Duodenal mucosa (tissue), 2 donors: ENCODE measurements around the gene KCNQ1.

Experiments used
- H3K27ac ChIP-seq: one replicate; pipeline ENCODE4 v1.7.0; 2013; ENCODE audit warnings: low read depth, low read length
- H3K27me3 ChIP-seq, 2 donors: one replicate each; pipeline ENCODE4 v1.7.0; 2013; ENCODE audit warnings: low read length in 2 of 2, control low read depth in 1 of 2; ENCODE audit not compliant: insufficient read depth in 2 of 2, control insufficient read depth in 1 of 2
- H3K36me3 ChIP-seq, 2 donors: one replicate each; pipeline ENCODE4 v1.7.0; 2013; ENCODE audit warnings: low read length in 2 of 2, control low read depth in 1 of 2; ENCODE audit not compliant: insufficient read depth in 2 of 2, control insufficient read depth in 1 of 2
- H3K4me1 ChIP-seq, 2 donors: one replicate each; pipeline ENCODE4 v1.7.0; 2013; ENCODE audit warnings: low read length in 2 of 2, control low read depth in 1 of 2; ENCODE audit not compliant: insufficient read depth in 2 of 2, control insufficient read depth in 1 of 2
- H3K4me3 ChIP-seq, 2 donors: one replicate each; pipeline ENCODE4 v1.7.0; 2013; ENCODE audit warnings: low read length in 2 of 2, low read depth in 1 of 2
- H3K9ac ChIP-seq, 2 donors: one replicate each; pipeline ENCODE4 v1.7.0; 2013; ENCODE audit warnings: low read length in 2 of 2, low read depth in 1 of 2
- H3K9me3 ChIP-seq, 2 donors: one replicate each; pipeline ENCODE4 v1.7.0; 2013; ENCODE audit warnings: low read length in 2 of 2, control low read depth in 1 of 2; ENCODE audit not compliant: control insufficient read depth in 1 of 2

KCNQ1 gene

GRCh38 chr11:2574553-2575535 is 130.0 kb downstream of the KCNQ1 start:
- Histone ChIP-seq H3K4me3 (no peak overlapping the region), H3K27me3 (no peaks in the 10 kb centered on the region), H3K9me3 (no peaks in the 10 kb centered on the region), H3K9ac (no peak overlapping the region), H3K27ac (no peak overlapping the region), H3K4me1 (peaks cover 14 to 16% of the 10 kb centered on the region in 2 donors), H3K36me3 (peaks cover 0 to 35% of the 10 kb centered on the region in 2 donors)

- H3K36me3 ChIP-seq = peaks cover 0 to 32% of the 10 kb centered on the region in 2 donors
- H3K27ac ChIP-seq = no peak overlapping the region
- peak overlapping the region in 1 of 2 donors; percentile 2 for H3K9ac ChIP-seq
- H3K4me1 ChIP-seq = peaks cover 14 to 16% of the 10 kb centered on the region in 2 donors
- no peak overlapping the region for H3K4me3 ChIP-seq
- H3K27me3 ChIP-seq = no peaks in the 10 kb centered on the region
- H3K9me3 ChIP-seq = no peaks in the 10 kb centered on the region
Measured at GRCh38 chr11:2575591-2576051, 130.8 kb downstream of the KCNQ1 start.

- peak overlapping the region in 1 of 2 donors; percentile 2 for H3K9ac ChIP-seq
- H3K27ac ChIP-seq = no peak overlapping the region
- H3K9me3 ChIP-seq = no peaks in the 10 kb centered on the region
- peaks cover 14 to 16% of the 10 kb centered on the region in 2 donors for H3K4me1 ChIP-seq
- H3K36me3 ChIP-seq = peaks cover 0 to 27% of the 10 kb centered on the region in 2 donors
- no peaks in the 10 kb centered on the region for H3K27me3 ChIP-seq
- no peak overlapping the region for H3K4me3 ChIP-seq
Measured at GRCh38 chr11:2576111-2576510, 131.3 kb downstream of the KCNQ1 start.

GRCh38 chr11:2576549-2576948 is 131.7 kb downstream of the KCNQ1 start:
- Histone ChIP-seq H3K36me3 (peaks cover 0 to 28% of the 10 kb centered on the region in 2 donors), H3K4me3 (no peak overlapping the region), H3K9ac (no peak overlapping the region), H3K9me3 (no peaks in the 10 kb centered on the region), H3K4me1 (peaks cover 14 to 16% of the 10 kb centered on the region in 2 donors), H3K27me3 (no peaks in the 10 kb centered on the region), H3K27ac (no peak overlapping the region)

- Histone ChIP-seq H3K9me3 (no peaks in the 10 kb centered on the region), H3K4me1 (peaks cover 14 to 16% of the 10 kb centered on the region in 2 donors), H3K9ac (no peak overlapping the region), H3K27ac (no peak overlapping the region), H3K27me3 (no peaks in the 10 kb centered on the region), H3K36me3 (peaks cover 0 to 33% of the 10 kb centered on the region in 2 donors), H3K4me3 (no peak overlapping the region)
Measured at GRCh38 chr11:2577031-2577990, 132.5 kb downstream of the KCNQ1 start.

- no peak overlapping the region for H3K9ac ChIP-seq
- H3K4me1 ChIP-seq = peaks cover 14 to 16% of the 10 kb centered on the region in 2 donors
Measured at GRCh38 chr11:2577991-2578928, 133.5 kb downstream of the KCNQ1 start.

GRCh38 chr11:2578929-2579270 is 134.1 kb downstream of the KCNQ1 start:
- Histone ChIP-seq H3K36me3 (peaks cover 0 to 30% of the 10 kb centered on the region in 2 donors), H3K4me1 (peaks cover 14 to 16% of the 10 kb centered on the region in 2 donors), H3K9me3 (no peaks in the 10 kb centered on the region), H3K4me3 (no peak overlapping the region), H3K27ac (no peak overlapping the region), H3K27me3 (no peaks in the 10 kb centered on the region), H3K9ac (no peak overlapping the region)

More at GRCh38 chr11:2577991-2578928, 133.5 kb downstream of the KCNQ1 start:
- no peak overlapping the region for H3K4me3 ChIP-seq
- H3K36me3 ChIP-seq = peaks cover 0 to 31% of the 10 kb centered on the region in 2 donors
- H3K27ac ChIP-seq = no peak overlapping the region
- H3K27me3 ChIP-seq = no peaks in the 10 kb centered on the region
- no peaks in the 10 kb centered on the region for H3K9me3 ChIP-seq

GRCh38 chr11:2579315-2580060 is 134.7 kb downstream of the KCNQ1 start:
- Histone ChIP-seq H3K27ac (no peak overlapping the region), H3K27me3 (no peaks in the 10 kb centered on the region), H3K4me3 (no peak overlapping the region), H3K36me3 (peaks cover 0 to 36% of the 10 kb centered on the region in 2 donors), H3K9ac (no peak overlapping the region), H3K4me1 (peaks cover 13 to 15% of the 10 kb centered on the region in 2 donors), H3K9me3 (no peaks in the 10 kb centered on the region)

- no peak overlapping the region for H3K4me3 ChIP-seq
- H3K27ac ChIP-seq = no peak overlapping the region
- no peaks in the 10 kb centered on the region for H3K9me3 ChIP-seq
- no peak overlapping the region for H3K9ac ChIP-seq
- H3K4me1 ChIP-seq = peaks cover 7 to 10% of the 10 kb centered on the region in 2 donors
- H3K36me3 ChIP-seq = peaks cover 0 to 41% of the 10 kb centered on the region in 2 donors
- H3K27me3 ChIP-seq = no peaks in the 10 kb centered on the region
Measured at GRCh38 chr11:2580061-2580421, 135.2 kb downstream of the KCNQ1 start.
